Measurements from ENCODE around the gene LMNB1. TPM values are rescaled to one million over a fixed set of nuclear protein-coding genes. Genes with fewer than 3 reads are reported as not detected.

Gene LMNB1
- total RNA-seq, 1 experiment from 2014 or later = 211 TPM

DNA sequence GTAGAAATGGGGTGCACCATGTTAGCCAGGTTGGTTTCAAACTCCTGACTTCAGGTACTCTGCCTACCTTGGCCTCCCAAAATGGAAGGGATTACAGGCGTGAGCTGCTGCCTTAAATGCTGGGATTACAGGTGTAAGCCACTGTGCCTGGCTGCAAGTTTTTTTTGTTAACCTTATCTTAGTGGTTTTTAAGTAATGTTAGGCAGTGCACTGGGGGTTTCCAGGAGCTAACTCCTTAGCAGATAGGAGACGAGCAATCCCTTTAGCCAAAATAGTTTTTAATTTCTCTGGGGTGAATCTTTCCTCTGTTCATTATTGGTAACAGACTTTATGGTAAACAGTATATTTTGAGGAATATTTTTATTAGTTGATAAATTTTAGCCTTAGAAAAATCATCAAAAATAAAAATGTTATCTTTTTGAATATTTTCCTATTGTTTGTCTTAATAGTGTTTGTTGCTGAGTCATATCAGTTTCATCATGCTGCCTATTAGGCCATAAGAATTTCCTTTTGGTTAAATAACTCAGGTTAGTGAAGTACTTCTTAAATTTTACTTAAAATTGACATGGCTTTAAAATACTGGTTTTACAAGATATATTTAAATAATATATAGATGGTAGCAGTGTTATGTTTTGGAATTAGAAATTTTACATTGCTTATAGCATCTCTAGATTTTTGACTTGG lies 37.9 kb downstream of the LMNB1 start:
- H3K79me2 ChIP-seq (ENCODE audit: insufficient read depth, low read length) = no peaks in the 10 kb centered on the region
- H3K23ac ChIP-seq (ENCODE audit: insufficient read length, low read depth, low read length) = no peak overlapping the region
- no peaks in the 10 kb centered on the region for H3K4me1 ChIP-seq (ENCODE audit: insufficient read depth, low read length)
- Mint-ChIP-seq H3K9me3 (no peaks in the 10 kb centered on the region), H3K27ac (peak overlapping the region in 2 of 3 experiments; percentile 35 to 39; a peak in 2 of 7 replicates), H3K36me3 (ENCODE audit: insufficient read depth in 1 of 3, low read depth in 3 of 3) (peaks cover 52 to 85% (median 78%) of the 10 kb centered on the region in 3 experiments; a peak in 6 of 7 replicates), H3K27me3 (ENCODE audit: low read depth) (no peaks in the 10 kb centered on the region), H3K4me1 (no peaks in the 10 kb centered on the region), H3K4me3 (no peak overlapping the region)
- H3K27ac ChIP-seq (ENCODE audit: insufficient read length, low read depth, low read length) = no peak overlapping the region
- H3K27me3 ChIP-seq (ENCODE audit: insufficient read depth, low read length) = no peaks in the 10 kb centered on the region
- H2BK120ac ChIP-seq (ENCODE audit: low read depth, low read length, poor library complexity, severe bottlenecking) = no peak overlapping the region
- no peaks in the 10 kb centered on the region for H3K79me1 ChIP-seq (ENCODE audit: insufficient read depth, low read depth, low read length, poor library complexity, severe bottlenecking)
- H3K9ac ChIP-seq (ENCODE audit: extremely low read depth, insufficient read length, low read length) = no peak overlapping the region
- no peak overlapping the region for H2BK12ac ChIP-seq (ENCODE audit: insufficient read length, low read depth, low read length)
- H4K8ac ChIP-seq (replicated peaks; ENCODE audit: insufficient read length, low read depth, low read length) = no peak overlapping the region
- H3K4me2 ChIP-seq (ENCODE audit: insufficient read depth, insufficient read length, low read length) = no peak overlapping the region
- no peak for TF ChIP-seq CTCF (conservative IDR thresholded peaks at IDR 0.05)
- no peak overlapping the region for H2AFZ ChIP-seq (ENCODE audit: low read length)
- no peak for DNase-seq
- no peak overlapping the region for H3T11ph ChIP-seq (ENCODE audit: low read length)
- no peak overlapping the region for H4K91ac ChIP-seq (ENCODE audit: insufficient read length, low read depth, low read length)
- no peaks in the 10 kb centered on the region for H4K20me1 ChIP-seq (ENCODE audit: control insufficient read depth, insufficient read depth, insufficient read length)
- no peaks in the 10 kb centered on the region for H3K9me3 ChIP-seq (ENCODE audit: control insufficient read depth, low read depth, low read length)
- H4K5ac ChIP-seq (ENCODE audit: insufficient read length, low read depth, low read length) = no peak overlapping the region
- H2BK20ac ChIP-seq (ENCODE audit: low read depth, low read length, poor library complexity, severe bottlenecking) = no peak overlapping the region
- H3K14ac ChIP-seq (ENCODE audit: insufficient read depth, low read length) = no peak overlapping the region
- WGBS (ENCODE audit: extremely low coverage, insufficient read length, low lambda C conversion rate) = no CpG with 5 or more reads among the region's 2 CpGs
- H3K23me2 ChIP-seq (ENCODE audit: insufficient read length, low read depth, low read length, poor library complexity, severe bottlenecking) = no peaks in the 10 kb centered on the region
- H2BK5ac ChIP-seq (ENCODE audit: insufficient read length, low read length) = no peak overlapping the region
- H2BK15ac ChIP-seq (ENCODE audit: low read depth, low read length) = no peak overlapping the region
- H3K18ac ChIP-seq (ENCODE audit: insufficient read length, low read depth, low read length) = no peak overlapping the region
- no peak overlapping the region for H2AK5ac ChIP-seq (ENCODE audit: insufficient read length, low read length)
- no peak overlapping the region for H3K4ac ChIP-seq (ENCODE audit: low read depth, low read length)
- no peak overlapping the region for H3K56ac ChIP-seq (ENCODE audit: insufficient read length, low read depth, low read length)

Data from H9 (cell line).